ENCODE measurements around the gene TMEM132E.

The TMEM132E gene

DNA sequence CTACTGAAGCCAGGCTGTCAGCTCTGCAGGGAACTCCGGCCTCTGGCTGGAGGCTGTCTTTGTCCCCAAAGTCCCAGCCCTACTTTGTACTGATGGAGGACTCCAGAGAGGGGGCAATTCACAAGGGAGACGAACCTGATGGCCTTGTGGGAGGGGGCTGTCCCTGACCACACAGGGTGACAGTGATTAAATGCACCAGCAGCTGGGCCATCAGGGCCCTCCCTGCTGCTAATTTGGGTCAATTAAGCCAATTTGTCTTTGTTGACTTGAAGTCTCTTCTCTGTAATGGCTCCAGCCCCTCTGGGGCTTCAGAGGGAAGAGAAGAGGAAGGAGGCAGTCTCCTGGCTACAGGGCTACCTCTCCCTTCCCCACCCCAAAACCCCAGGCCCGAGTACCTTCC, 22.0 kb downstream of the TMEM132E start:
- no peak overlapping the region for H3K4me3 Mint-ChIP-seq
- no peak overlapping the region for H3K27ac Mint-ChIP-seq
- no peaks in the 10 kb centered on the region for H3K36me3 Mint-ChIP-seq
- no peaks in the 10 kb centered on the region for H3K9me3 Mint-ChIP-seq
- DNase-seq: no peak
- ATAC-seq (replicated peaks): no peak
- peaks cover 38 to 67% of the 10 kb centered on the region in 2 donors for H3K27me3 Mint-ChIP-seq
- peaks cover 0 to 4% of the 10 kb centered on the region in 2 donors for H3K4me1 Mint-ChIP-seq

DNA sequence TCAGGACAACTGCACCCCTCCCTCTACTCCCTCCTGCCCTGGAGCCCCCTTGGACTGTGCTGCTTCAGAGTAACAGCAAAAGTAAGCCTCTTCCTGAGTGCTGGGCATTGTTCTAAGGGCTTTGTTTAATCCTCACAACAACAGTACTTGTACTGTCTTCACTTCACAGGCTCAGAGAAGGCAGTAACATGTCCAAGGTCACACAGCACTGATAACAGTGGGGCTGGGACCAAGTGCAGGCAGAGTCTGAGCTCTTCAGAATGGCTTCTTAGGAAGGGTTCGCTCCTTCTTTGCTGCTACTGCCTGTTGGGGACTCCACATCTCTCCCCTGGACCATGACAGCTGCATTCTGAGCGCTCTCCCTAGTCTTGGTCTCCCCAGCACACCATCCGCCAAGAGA, 24.6 kb downstream of the TMEM132E start:
- Mint-ChIP-seq H3K27ac (no peak overlapping the region), H3K27me3 (peaks cover 34 to 63% of the 10 kb centered on the region in 2 donors), H3K4me1 (no peaks in the 10 kb centered on the region), H3K4me3 (no peak overlapping the region), H3K36me3 (no peaks in the 10 kb centered on the region), H3K9me3 (no peaks in the 10 kb centered on the region)
- ATAC-seq (replicated peaks) (no peak), DNase-seq (no peak)

DNA sequence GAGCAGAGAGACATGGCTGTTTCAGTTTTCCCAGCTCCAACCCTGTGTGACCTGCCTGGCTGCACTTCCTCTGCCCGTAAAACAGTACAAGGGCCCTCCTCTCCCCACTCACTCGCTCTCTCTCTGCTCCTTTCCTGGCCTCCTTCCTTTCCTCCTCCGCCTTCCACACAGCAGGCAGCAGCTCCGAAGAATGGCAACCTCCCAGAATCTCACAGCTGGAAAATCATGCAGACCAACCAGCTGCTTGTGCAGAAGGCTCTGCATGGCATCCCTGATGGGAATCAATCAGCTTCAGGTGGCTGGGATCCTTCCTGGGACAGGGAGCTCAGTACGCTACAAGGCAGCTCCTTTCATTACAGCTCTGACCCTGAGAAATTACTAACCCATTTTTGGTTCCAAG, 27.4 kb downstream of the TMEM132E start:
- peaks cover 0 to 1% of the 10 kb centered on the region in 2 donors for H3K9me3 Mint-ChIP-seq
- peaks cover 44 to 71% of the 10 kb centered on the region in 2 donors for H3K27me3 Mint-ChIP-seq
- H3K36me3 Mint-ChIP-seq: no peaks in the 10 kb centered on the region
- ATAC-seq (replicated peaks): no peak
- no peak overlapping the region for H3K4me3 Mint-ChIP-seq
- DNase-seq: no peak
- H3K27ac Mint-ChIP-seq: no peak overlapping the region
- peaks cover 0 to 1% of the 10 kb centered on the region in 2 donors for H3K4me1 Mint-ChIP-seq

DNA sequence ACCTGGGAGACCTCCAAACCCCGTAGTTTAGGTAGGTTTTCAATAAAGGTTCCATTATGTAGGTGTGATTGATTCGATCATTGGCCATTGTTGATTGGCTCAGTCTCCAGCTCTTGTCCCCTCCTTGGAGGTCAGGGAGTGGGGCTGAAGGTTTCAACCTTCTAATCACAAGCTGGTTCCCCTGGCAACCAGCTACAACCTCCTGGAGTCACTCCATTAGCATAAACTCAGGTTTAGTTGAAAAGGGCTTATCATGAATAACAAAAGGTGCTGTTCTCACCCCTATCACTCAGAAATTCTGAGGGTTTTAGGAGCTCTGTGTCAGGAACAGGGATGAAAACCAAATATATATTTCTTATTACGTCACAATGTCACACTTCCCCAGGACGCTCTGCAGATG, 28.5 kb downstream of the TMEM132E start:
- H3K36me3 Mint-ChIP-seq: no peaks in the 10 kb centered on the region
- H3K4me3 Mint-ChIP-seq: no peak overlapping the region
- no peak overlapping the region for H3K27ac Mint-ChIP-seq
- peaks cover 0 to 1% of the 10 kb centered on the region in 2 donors for H3K4me1 Mint-ChIP-seq
- H3K27me3 Mint-ChIP-seq: peaks cover 41 to 68% of the 10 kb centered on the region in 2 donors
- ATAC-seq (replicated peaks): no peak
- no peak for DNase-seq
- H3K9me3 Mint-ChIP-seq: peaks cover 0 to 1% of the 10 kb centered on the region in 2 donors

DNA sequence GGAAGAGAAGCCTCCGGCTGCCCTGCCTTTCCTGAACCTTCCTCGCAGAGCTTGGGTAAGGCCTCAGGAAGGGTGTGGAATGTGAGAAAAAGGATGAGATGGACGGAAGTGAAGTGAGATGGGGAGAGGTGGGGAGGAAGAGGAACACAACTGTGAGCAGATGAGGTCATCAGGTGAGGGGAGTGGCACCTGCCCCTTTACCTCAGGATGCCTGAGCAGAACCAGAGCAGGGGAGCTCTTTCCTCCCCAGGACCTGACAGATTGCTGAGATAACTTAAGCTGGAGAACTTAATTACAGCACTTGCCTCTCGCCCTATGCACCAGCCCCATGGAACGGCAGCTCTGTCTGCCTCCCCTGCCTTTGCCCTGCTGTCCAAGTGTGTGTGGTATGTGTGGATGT, 29.8 kb downstream of the TMEM132E start:
- DNase-seq (no peak), ATAC-seq (replicated peaks) (no peak)
- Mint-ChIP-seq H3K4me3 (no peak overlapping the region), H3K36me3 (no peaks in the 10 kb centered on the region), H3K27me3 (peaks cover 41 to 63% of the 10 kb centered on the region in 2 donors), H3K27ac (no peak overlapping the region), H3K9me3 (peaks cover 0 to 1% of the 10 kb centered on the region in 2 donors), H3K4me1 (peaks cover 0 to 1% of the 10 kb centered on the region in 2 donors)

DNA sequence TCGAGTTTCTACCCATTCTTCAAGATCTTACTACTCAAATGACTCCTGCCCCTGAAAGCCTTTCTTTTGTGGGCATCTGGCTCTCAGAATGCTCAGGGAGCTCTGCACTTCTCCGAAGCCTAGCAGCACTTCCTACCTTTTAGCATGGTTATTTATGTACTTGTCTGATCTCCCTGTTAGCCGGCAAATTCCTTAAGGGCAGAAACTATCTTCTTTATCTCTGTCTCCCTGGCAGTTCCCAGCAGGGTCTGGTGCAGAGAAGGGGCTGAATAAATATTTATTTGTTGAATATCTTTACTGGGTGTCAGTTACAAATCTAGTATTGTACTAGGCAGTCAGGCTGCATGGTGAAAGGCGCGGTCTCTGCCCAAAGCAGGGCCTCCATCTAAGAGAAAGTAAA, 30.7 kb downstream of the TMEM132E start:
- Mint-ChIP-seq H3K27ac (no peak overlapping the region), H3K27me3 (peaks cover 42 to 67% of the 10 kb centered on the region in 2 donors), H3K4me1 (peaks cover 0 to 1% of the 10 kb centered on the region in 2 donors), H3K9me3 (peaks cover 0 to 1% of the 10 kb centered on the region in 2 donors), H3K36me3 (no peaks in the 10 kb centered on the region), H3K4me3 (no peak overlapping the region)
- DNase-seq (no peak), ATAC-seq (replicated peaks) (no peak)

DNA sequence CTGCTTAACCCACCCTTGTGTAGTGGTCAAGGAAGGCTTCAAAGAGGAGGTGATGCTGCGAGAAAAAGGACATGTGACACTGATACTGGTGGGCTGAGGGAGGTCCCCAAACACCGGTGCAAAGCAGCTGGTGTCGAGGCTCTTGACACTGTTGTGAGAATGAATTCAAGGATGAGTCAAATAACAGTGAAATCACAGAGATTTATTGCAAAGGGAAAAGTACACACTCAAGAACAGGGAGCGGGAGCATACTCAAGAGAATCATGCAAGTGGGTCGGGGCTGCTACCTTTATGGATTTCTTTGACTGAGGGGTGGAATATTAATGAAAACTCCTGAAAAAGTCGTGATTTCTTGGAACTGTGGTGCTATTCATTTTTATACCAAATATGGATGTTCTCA, 31.1 kb downstream of the TMEM132E start:
- ATAC-seq (replicated peaks): no peak
- Mint-ChIP-seq H3K27ac (no peak overlapping the region), H3K4me3 (no peak overlapping the region), H3K36me3 (no peaks in the 10 kb centered on the region), H3K9me3 (peaks cover 0 to 1% of the 10 kb centered on the region in 2 donors), H3K4me1 (peaks cover 0 to 1% of the 10 kb centered on the region in 2 donors), H3K27me3 (peaks cover 43 to 70% of the 10 kb centered on the region in 2 donors)
- DNase-seq: no peak

DNA sequence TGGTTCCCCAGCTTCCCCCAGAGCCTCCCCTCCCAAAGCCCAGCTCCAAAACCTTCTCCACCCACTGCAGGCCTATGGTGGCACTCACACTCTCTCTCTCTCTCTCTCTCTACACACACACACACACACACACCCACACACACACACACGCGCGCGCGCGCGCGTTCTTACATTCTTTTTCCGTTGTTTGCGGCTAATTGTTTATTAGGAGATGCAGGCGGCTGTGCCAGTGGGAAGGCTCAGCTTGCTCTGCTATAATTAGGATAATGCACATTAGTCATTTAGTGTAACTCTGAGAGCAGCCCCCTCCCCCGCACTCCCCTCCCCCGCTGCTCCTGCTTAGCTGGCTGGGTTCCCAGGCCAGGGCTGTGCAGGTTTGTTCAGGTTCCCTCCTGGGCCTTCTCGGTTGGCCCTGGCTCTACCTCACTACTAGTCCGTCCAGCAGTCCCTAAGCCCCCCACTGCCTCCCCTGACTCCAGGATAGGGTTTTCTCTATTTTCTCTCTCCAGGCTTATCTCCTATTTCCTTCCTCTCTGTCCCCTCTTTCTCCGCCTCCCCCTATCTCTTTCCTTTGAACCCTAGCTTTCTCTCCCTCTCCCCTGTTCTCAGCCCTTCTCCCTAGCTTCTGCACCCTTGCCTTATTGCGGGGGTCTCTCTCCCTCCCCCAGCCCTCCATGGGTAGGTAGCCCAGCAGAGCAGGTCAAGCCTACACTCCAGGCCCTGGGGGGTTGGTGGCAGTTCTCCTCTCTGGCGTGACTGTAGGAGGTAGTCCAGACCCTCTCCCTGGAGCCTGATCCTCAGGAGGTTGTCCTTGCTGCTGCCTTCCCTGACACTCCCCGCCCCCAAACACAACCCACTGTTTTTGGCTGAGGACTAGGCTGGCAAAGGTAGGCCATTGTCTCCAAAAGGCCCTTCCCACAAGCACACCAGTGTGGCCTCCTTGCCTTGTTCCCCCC, 34.0 kb downstream of the TMEM132E start:
- ATAC-seq (replicated peaks): peak in 1 of 2 donors; percentile 23
- Mint-ChIP-seq H3K4me1 (peaks cover 0 to 1% of the 10 kb centered on the region in 2 donors), H3K27ac (no peak overlapping the region)

DNA sequence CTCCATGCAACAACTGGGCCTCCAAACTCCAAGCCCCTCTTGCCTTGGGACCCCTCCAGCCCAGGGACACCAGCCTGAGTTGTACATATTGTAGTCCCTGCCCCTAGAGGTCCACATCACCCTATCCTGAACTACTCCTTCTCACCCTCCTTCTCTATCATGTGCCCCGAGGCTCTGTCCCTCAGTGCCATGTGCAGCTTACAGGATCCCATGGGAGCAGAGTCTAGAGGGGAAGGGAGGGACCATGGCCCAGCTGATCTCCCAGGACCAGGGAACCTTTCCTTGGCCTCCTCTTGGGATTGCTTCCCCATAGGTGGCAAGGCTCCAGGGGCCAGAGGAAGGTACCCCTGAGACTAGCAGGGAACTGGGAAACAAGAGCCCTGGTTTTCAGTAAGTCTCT, 35.3 kb downstream of the TMEM132E start:
- Mint-ChIP-seq H3K27me3 (peaks cover 53 to 73% of the 10 kb centered on the region in 2 donors), H3K4me1 (no peaks in the 10 kb centered on the region), H3K9me3 (peaks cover 0 to 1% of the 10 kb centered on the region in 2 donors), H3K4me3 (no peak overlapping the region), H3K27ac (no peak overlapping the region), H3K36me3 (no peaks in the 10 kb centered on the region)
- no peak for DNase-seq
- no peak for ATAC-seq (replicated peaks)

More for the DNA sequence above, 34.0 kb downstream of the TMEM132E start:
- peaks cover 0 to 1% of the 10 kb centered on the region in 2 donors for H3K9me3 Mint-ChIP-seq
- H3K36me3 Mint-ChIP-seq: no peaks in the 10 kb centered on the region
- H3K27me3 Mint-ChIP-seq: peaks cover 51 to 77% of the 10 kb centered on the region in 2 donors
- DNase-seq: no peak
- no peak overlapping the region for H3K4me3 Mint-ChIP-seq

DNA sequence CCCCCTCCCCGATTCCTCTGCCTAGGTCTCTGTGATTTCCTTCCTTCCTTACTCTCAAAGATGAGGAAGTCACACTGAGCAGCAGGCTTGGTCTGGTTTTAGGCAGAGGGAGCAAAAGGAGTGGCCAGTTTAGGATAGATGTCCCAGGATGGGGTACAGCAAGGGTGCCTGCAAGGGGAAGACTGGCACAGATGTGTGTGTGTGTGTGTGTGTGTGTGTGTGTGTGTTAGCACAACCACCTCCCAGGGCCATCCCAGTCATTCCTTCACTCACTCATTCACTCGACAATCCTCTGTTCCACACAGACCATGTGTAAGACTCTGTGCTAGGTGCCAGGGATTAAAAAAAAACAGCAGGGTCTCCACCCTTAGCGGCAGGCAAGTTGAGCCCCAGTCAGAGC, 35.9 kb downstream of the TMEM132E start:
- H3K27me3 Mint-ChIP-seq: peaks cover 49 to 68% of the 10 kb centered on the region in 2 donors
- no peaks in the 10 kb centered on the region for H3K36me3 Mint-ChIP-seq
- DNase-seq: no peak
- H3K4me1 Mint-ChIP-seq: no peaks in the 10 kb centered on the region
- H3K4me3 Mint-ChIP-seq: no peak overlapping the region
- no peak overlapping the region for H3K27ac Mint-ChIP-seq
- H3K9me3 Mint-ChIP-seq: peaks cover 0 to 1% of the 10 kb centered on the region in 2 donors
- ATAC-seq (replicated peaks): no peak

DNA sequence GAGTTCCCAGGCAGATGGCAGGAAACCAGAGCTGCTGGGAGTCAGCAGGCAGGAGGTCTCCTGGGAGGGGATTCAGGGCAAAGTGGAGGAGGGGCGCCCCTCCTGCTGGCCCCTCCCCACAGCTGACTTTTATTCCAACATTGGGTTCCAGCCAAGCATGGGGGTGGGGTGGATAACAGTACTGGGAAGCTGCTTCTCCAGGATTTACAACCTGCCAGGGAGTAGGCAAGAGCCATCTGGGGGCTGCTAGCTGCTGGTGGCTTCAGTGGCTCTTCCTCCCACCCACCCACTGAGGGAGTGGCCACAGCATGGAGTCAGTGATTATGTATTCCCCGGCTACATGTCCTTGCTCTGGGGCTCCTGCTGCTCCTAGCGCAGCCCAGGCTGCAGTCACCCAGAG, 36.8 kb downstream of the TMEM132E start:
- ATAC-seq (replicated peaks) (no peak), DNase-seq (no peak)
- H3K36me3 Mint-ChIP-seq: no peaks in the 10 kb centered on the region
- no peak overlapping the region for H3K27ac Mint-ChIP-seq
- peaks cover 50 to 68% of the 10 kb centered on the region in 2 donors for H3K27me3 Mint-ChIP-seq
- H3K9me3 Mint-ChIP-seq: no peaks in the 10 kb centered on the region
- H3K4me1 Mint-ChIP-seq: no peaks in the 10 kb centered on the region
- no peak overlapping the region for H3K4me3 Mint-ChIP-seq

DNA sequence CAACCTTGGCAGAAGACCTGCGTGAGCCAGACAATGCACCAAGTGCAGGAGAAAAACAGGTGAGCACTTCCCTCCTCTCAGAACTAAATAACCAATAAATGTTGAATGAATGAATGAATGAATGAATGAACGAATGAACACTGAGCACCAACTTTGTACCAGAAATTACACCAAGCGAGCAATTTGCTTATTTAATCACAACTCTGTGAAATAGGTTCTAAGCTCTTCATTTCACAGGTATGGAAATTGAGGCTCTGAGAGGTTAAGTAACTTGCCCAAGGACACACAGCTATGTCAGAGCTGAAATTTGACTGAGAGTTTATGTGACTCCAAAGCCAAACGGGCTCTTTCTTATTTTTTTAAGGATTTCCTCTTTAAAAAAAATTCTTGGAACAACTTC, 38.0 kb downstream of the TMEM132E start:
- no peak for DNase-seq
- no peak overlapping the region for H3K4me3 Mint-ChIP-seq
- H3K27me3 Mint-ChIP-seq: peaks cover 54 to 67% of the 10 kb centered on the region in 2 donors
- H3K9me3 Mint-ChIP-seq: no peaks in the 10 kb centered on the region
- H3K36me3 Mint-ChIP-seq: no peaks in the 10 kb centered on the region
- no peak overlapping the region for H3K27ac Mint-ChIP-seq
- H3K4me1 Mint-ChIP-seq: no peaks in the 10 kb centered on the region
- no peak for ATAC-seq (replicated peaks)

DNA sequence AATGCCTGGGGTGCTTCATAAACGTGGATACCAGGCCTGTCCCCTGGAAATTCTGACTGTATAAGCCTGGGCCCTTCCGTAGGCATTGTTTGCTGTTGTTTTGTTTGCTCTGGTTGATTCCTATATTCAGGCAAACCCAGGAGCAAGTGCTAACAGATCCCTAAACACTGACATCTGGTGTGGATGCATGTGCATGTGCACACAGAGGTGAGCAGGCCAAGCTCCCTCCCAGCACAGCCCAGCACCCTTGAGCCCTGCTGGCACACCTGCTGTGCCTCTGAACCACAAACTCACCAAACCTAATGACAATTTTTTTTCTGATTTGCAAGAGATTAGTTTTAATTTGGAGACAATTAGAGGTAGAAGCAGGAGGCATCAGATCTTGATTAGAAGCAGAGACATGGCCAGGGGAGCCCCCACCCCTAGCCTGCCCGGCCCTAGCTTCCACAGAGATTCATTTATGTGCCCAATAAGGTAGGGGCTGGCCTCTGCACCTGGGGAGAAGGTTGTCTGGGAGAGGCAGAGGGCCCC, 40.4 kb downstream of the TMEM132E start:
- peaks cover 60 to 63% of the 10 kb centered on the region in 2 donors for H3K27me3 Mint-ChIP-seq
- no peak for DNase-seq
- no peaks in the 10 kb centered on the region for H3K4me1 Mint-ChIP-seq
- H3K27ac Mint-ChIP-seq: no peak overlapping the region
- no peaks in the 10 kb centered on the region for H3K36me3 Mint-ChIP-seq
- ATAC-seq (replicated peaks): no peak
- H3K9me3 Mint-ChIP-seq: no peaks in the 10 kb centered on the region
- H3K4me3 Mint-ChIP-seq: no peak overlapping the region

DNA sequence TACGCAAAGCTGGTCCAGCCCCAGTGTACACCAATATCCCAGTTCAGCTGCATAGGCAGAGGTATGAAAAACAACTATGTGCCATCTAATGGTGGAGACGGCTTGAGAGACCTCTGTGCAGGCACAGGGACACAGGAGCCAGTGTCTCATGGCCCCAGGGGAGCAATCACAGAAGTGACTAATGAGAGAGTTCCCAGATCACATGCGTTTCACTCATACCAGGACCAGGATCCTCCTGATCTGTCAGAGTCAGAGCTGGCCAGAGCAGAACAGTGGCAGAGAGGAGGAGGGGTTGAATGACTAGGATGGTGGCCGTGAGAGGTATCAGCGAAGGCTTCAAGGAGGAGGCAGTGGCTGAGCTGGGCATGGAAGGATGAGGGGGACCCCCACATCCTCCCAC, 41.1 kb downstream of the TMEM132E start:
- H3K9me3 Mint-ChIP-seq: no peaks in the 10 kb centered on the region
- ATAC-seq (replicated peaks): no peak
- H3K36me3 Mint-ChIP-seq: no peaks in the 10 kb centered on the region

More for the DNA sequence above, 41.1 kb downstream of the TMEM132E start:
- no peaks in the 10 kb centered on the region for H3K4me1 Mint-ChIP-seq
- H3K27ac Mint-ChIP-seq: no peak overlapping the region
- no peak overlapping the region for H3K4me3 Mint-ChIP-seq
- DNase-seq: no peak
- H3K27me3 Mint-ChIP-seq: peaks cover 62 to 64% of the 10 kb centered on the region in 2 donors

All from stimulated activated naive B cell treated with anti-CD40 and anti-IgM and Interleukin-4, amounts not matched to agents 10 μg/mL and 1 μg/mL and 100 μg/mL, for 72 hours (primary cell).